ENCODE measurements around the gene RHOC.

Gene RHOC

GRCh38 chr1:112677501-112677900 lies 29.4 kb downstream of the RHOC start:
- DNase-seq (ENCODE audit: low spot score) = no peak

- DNase-seq (ENCODE audit: low spot score) = no peak
These were observed 30.4 kb downstream of the RHOC start for GRCh38 chr1:112676543-112676942.

- DNase-seq (ENCODE audit: low spot score) = no peak
These were observed 31.1 kb downstream of the RHOC start for GRCh38 chr1:112675728-112676381.

- DNase-seq (ENCODE audit: low spot score) = peak; percentile 81
These were observed 31.8 kb downstream of the RHOC start for GRCh38 chr1:112674986-112675727.

GRCh38 chr1:112674440-112674985 lies 32.4 kb downstream of the RHOC start, which contains the start of gene MOV10:
MOV10 (plus strand) TSS chr1:112674659; CDS start chr1:112674913, 254 bp downstream.
- peak; percentile 84 for DNase-seq (ENCODE audit: low spot score)

- DNase-seq (ENCODE audit: low spot score) = no peak
These were observed 33.1 kb downstream of the RHOC start for GRCh38 chr1:112673592-112674439.

GRCh38 chr1:112672842-112673241 lies 34.1 kb downstream of the RHOC start:
- DNase-seq (ENCODE audit: low spot score) = no peak

- no peak for DNase-seq (ENCODE audit: low spot score)
These were observed 34.9 kb downstream of the RHOC start for GRCh38 chr1:112672009-112672408.

GRCh38 chr1:112666946-112667345 lies 40.0 kb downstream of the RHOC start:
- no peak for DNase-seq (ENCODE audit: low spot score)

GRCh38 chr1:112665857-112666256 lies 41.1 kb downstream of the RHOC start:
- no peak for DNase-seq (ENCODE audit: low spot score)

- no peak for DNase-seq (ENCODE audit: low spot score)
These were observed 55.7 kb downstream of the RHOC start for GRCh38 chr1:112651205-112651604.
